ENCODE results near the gene CAMK2B.

The CAMK2B gene

DNA sequence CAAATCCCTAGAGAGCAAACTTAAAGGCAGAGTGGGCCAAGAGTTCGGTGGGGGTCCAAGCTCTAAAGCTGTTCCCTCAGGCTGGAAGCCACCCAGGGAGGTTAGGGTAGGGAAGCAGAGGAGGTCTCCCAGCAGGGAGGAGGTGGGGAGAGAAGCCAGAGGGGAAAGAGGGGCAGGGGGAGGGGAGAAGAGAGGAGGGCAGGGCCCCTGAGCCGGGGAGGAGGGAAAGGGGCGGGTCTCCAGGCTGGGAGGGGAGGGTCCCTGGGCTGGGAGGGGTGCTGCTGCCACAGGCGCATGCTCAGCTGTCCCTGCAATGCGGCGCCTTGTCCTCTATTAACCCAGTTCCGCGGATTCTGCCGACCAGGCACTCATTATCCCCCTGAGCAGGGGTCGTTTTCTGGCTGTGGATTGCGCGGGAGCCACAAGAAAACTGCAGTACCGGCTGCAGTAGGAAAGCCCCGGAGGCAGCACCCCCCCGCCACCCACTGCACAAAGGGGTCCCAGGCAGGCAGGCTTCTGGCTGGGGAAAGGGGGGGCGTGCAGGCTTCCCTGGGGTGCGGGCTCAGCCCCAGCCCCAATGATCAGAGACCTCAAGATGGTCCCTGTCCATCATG, 49.3 kb downstream of the CAMK2B start:
- no peak for DNase-seq (ENCODE audit: low read depth, low spot score)

DNA sequence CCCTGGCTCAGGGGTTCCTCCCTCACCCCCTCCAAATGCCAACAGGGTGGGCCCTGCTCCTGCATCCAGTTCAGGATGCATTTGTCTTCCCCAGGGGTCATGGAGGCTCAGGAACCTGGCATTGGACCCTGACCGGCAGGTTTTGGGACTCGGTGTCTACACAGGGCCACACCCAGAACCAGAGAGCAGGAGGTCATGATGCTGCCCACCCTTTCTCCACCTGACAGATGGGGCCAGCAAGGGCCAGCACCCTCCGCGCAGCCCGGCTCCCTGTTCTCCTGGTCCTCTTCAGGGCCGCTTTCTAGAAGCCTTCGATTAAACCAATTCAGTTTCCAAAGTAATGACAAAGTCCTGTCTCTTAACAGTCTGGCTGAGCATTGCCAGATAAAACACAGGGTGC, 50.2 kb downstream of the CAMK2B start:
- no peak for DNase-seq (ENCODE audit: low read depth, low spot score)

DNA sequence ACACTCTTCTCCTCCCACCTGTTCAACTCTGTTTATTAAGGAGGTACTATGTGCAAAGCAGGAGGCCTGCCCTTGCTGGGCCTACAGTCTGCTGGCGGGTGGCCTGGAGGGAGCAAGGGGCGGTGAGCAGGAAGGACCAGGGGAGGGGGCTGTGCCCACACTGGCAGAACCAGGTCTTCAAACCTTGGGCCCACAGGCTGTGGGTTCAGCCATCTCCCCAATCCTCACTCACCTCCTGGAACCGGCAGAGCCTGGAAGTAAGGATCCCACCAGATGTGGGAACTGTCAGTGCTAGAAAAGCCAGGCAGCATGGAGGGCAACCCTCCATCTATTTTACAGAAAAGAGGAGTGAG, 50.8 kb downstream of the CAMK2B start:
- no peak for DNase-seq (ENCODE audit: low read depth, low spot score)

DNA sequence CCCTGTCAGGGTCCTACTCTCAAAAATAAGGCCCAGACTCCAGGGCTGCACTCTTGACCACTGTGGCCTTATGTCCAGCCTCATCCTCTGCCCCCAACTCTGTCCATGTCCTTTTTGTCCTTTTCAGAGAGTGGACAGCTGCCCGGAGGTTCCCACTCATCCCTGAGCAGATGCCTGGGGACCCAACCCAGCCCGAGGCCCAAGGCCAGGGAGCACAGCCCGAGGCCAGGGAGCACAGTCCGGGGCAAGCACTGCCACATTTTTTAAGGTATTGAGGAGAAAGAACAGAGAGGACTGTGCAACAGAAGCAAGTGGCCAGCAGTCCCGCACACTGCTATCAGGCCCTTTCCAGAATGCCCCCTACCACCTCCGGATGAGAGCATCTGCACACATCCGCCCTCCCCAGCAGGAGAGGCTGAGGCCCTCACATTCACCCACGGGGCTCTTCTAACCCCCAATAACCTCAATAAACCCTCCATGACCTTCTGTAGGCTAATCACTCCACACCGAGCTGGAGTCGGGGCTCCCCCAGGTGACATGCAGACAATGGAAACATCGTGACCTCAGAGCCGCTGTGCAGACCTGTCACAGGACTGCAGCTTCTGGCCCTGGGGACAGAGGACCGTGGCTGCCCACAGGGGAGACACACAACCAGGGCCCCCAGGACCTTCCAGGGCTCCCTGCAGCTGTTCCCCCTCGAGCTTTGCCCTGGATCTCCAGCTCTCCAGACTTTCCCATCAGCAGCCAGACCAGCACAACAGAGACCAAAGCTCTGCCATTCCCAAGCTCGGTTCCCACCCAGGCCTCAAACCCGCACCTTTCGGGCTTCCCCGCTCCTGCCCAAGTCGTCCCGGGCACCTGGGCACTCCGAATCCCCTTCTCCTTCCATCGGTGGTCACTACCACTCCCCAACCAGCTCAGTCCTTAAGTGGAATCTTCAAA, 51.4 kb downstream of the CAMK2B start:
- no peak for DNase-seq (ENCODE audit: low read depth, low spot score)

DNA sequence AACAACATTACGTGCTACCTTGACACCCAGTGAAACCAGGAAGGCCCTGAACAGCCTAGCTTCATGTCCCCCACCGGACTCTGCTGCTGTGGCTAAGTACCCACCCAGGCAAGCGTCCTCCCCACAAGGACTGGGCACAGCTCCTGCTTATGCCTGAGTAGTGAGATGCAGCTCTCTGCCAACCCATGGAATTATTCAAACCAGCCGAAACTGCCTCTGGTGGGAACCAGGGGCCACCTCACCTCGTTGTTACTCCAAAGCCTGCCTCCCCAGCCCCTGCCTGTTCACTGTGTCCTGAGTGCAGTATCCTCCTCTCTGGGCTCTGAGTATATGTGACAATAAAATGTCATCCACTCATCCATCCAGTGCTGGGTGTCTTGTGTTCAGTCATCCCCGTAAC, 52.4 kb downstream of the CAMK2B start:
- DNase-seq (ENCODE audit: low read depth, low spot score) = no peak

DNA sequence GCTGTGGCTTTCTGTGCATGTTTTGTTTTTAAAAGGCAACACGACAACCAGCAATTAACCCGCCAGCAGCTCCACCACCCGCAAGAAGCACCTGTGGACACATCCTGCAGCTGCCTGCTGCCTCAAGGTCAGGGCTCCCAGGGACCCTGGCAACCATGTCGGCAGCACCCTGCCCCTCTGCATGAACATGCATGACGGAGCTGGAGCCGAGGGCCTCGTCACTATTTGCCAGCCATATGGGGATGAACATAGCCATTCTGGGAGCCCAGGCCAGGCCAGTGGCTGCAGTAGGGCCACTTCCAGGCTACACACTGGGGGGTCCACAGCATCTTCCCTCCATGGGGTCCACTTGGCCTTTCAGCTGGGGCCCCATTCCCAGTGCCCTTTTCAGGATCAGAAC, 52.9 kb downstream of the CAMK2B start:
- DNase-seq (ENCODE audit: low read depth, low spot score) = no peak

DNA sequence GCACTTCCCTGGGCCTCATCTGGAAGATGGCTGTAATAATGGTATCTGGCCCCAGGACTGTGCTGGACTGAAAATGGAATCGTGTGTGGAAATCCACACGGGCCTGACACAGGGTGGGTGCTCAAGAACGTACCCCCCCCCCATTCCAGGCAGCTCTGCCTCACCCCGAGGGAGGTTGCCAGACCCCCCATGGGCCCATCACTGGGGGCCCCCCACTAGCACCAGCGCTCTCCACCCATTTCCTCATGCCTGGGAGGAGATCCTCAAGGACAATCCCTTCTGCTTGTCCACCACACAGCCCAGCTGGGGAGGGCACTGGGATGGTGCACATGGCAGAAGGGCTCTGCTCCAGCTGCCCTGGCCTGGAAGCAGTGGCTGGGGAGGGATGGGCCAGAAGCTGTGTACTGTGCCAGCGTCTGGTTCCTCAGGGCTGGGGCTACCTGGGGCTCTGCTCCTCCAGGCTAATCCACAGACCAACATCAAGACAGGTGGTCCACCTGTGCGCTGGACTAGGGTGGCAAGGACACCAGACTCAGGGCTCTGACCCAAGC, 55.4 kb downstream of the CAMK2B start:
- no peak for DNase-seq (ENCODE audit: low read depth, low spot score)

DNA sequence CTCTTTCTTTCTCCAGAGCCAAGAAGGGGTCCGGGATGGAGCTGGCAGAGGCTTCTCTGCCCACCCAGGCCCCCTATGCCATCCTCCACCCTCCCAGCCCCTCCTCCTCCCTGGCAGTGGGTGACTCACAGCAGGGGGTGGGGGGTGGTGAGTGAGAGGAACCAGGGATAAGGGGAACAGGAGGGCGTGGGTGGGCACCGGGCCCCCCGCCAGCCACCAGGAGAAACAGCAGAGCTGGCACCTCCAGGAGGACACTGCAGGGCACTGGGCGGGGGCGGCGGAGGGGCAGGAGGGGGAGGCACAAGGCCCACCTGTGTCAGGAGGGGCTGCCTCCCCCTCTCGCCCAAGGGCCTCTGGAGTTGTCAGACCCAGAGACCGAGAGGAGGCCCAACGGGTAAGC, 56.0 kb downstream of the CAMK2B start:
- no peak for DNase-seq (ENCODE audit: low read depth, low spot score)

DNA sequence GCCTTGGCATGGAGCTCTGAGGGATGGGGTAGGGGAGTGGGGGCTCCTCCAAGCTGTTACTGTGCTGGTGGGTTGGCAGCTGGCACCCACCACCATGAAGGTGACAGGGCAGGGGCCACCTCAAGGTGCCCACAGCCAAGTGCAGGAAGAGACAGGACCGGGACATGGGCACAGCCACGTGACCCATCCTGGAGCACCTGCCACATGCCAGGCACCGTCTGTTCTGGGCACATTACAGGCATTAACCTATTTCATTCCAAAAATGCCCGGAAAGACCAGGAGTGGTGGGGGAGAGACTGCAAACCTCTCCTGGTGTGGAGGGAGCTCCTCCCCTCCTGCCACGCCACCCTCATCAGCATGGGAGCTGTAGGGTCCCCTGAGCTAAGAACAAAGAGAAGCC, 56.7 kb downstream of the CAMK2B start:
- DNase-seq (ENCODE audit: low read depth, low spot score) = no peak

DNA sequence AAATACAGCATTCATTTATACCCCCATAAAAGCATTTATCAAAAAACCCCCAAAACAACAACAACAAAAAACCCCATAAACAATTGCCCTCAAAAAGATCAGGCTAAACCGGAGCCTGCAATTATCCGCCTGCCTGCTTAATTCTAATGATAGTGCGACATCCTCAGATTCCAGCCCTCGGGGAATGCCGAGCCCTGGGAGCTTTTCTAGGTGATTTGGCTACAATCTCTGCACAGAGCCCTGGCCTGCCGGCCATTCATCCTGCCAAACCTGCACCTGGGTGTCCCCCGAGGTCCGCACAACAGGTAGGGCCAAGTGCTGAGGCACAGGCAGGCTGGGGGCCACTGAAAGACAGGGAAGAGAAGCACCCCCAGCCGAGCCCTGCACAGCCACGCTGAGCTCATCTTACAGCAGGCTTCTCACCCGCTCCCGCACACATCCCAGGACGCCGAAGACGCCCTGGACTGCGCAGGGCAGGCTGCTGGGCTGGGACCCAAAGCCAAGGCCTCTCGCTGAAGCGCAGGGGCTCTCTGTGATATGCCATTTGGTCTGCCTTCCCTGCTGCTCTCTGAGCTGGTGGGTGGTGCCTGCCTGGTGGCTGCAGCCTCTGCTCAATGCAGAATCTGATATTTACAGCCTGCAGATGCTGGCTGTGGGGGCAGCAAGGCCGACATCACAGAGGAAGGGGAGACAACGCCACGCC, 57.5 kb downstream of the CAMK2B start:
- DNase-seq (ENCODE audit: low read depth, low spot score) = no peak

DNA sequence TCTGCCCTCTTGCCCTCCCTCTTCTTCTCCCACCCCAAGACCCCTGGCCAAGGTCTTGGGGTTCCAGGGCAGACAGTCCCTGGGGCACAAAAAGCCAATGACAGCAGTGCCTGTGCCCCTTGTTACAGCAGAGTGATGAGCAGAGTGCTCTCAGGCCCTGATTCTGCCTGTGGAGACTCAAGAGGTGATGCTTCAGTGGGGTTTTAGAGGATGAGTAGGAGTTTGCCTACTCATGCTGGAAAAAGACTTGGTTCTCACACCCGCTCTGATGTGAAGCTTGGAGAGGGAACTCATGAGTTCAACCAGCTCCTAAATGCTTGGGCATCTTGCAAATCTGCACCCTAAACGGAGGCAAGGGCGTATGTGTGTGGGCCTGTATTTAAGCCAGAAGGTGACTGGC, 58.2 kb downstream of the CAMK2B start:
- DNase-seq (ENCODE audit: low read depth, low spot score) = no peak

DNA sequence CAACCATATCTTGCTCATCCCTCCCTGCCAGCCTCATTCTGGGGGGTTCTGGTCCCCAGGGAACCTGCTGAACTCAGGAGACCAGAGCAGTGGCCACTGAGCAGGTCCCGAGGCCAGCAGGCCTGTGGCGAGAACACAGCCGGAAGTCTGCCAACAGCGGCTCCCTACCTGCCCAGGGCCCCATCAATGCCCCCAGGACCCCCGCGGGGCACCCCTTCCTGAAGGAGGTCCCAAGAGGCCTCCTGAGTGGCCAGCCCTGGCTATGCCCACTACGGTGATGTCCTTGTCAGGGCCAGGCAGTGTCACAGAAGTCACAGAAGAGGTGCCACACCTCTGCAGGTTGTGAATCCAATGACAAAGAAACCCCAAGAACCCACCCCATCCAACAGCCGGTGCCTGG, 58.9 kb downstream of the CAMK2B start:
- no peak for DNase-seq (ENCODE audit: low read depth, low spot score)

DNA sequence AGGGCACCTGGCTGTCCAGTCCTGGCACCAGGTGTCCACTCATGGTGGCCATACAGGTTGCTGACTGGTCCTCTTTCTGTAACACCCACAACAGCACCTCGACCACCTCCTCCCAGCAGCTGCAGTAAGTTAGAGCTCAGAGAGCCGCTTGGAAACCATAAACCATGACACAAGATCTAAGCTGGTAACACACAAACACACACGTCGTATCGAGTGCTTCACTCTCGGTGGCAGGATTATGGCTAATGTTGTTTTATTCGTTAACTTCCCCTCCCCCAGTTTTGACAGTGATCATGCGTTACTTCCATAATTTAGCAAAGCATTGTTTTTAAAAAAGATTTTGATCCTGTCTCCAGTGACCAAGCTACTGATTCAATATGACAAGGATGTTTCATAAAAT, 59.7 kb downstream of the CAMK2B start:
- no peak for DNase-seq (ENCODE audit: low read depth, low spot score)

DNA sequence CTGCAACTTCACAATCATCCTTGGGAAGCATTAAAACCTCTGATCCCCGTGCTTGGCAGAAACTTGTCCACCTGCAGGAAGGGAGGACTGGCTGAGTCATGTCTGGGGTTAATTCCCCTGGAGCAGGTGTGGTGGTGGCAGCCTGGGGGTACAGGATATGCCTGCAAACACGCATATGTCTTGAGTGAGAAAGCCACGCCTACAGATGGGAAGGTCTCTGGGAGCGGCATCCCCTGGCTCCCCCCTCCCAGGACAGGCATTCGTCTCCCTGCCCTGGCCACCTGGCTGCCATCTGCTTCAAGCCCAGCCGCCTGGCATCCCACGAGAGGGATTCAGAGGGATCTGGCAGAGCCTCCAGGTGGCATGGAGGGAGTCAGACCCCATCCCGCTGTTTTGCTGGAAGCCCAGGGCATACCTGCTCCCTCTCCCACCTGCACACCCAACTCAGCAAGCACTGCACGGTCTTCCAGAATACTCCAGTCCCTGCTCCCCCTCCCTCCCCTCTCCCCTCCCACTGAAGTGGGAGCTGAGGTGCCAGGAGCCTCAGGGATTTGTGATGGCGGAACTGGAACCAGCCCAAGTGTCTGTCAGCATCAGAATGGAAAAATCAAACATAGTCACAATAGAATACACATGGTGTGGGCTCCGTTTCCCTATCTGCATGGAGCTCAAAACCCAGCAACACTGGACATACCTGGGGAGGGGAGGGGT, 61.0 kb downstream of the CAMK2B start:
- DNase-seq (ENCODE audit: low read depth, low spot score) = no peak

DNA sequence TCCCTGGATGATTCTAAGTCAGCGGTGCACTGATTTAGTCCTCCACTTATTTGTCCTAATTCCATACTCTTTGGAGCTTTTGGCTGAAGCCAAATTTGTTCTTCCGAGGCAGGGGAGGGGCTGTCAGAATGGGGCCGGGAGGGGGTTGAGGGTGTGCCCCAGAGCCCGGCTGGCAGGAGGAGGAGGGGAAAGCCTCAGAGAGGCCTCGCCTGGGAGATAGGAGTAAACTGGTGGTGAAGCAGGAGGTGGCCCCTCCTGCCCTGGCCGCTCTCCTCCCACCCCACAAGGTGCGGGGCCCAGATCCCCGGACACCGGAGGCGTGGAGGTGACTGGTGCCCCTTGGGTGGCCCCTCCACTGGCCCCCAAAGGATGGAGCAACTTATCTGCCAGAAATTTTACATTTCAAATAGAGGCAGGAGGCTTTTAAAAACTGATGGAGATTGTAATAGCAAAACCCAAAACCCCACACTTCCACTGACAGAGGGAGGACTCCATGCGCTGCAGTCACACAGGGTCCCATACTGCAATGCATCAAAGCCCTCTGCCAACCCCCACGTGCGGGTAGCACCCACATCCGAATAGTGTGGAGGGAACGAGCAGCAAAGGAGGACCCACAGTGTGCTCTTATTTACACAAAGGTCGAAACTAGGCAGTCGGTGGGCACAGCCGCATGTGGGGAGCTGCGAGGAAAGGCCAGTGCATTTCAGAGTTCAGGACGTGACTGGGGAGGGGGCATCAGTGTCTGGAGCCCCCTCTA, 61.9 kb downstream of the CAMK2B start:
- no peak for DNase-seq (ENCODE audit: low read depth, low spot score)

DNA sequence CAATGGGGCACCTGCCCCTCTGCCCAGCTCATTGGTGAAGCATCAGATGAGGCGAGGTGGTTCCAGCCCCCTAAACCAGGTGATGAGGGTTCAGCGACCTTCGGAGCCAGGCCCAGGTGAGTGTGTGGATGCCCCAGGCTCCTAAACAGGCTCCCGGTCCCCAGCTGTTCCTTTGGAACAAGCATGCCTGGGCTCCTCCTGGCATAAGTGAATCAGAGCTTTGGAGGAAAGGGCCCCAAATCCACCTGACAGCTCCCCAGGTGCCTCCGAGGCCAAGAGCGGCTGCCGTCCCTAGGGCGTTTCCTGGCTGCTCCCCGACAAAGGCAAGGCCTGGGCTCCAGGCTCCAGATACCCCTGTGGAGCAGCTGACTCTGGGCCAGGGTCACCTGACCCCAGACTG, 63.4 kb downstream of the CAMK2B start:
- no peak for DNase-seq (ENCODE audit: low read depth, low spot score)

DNA sequence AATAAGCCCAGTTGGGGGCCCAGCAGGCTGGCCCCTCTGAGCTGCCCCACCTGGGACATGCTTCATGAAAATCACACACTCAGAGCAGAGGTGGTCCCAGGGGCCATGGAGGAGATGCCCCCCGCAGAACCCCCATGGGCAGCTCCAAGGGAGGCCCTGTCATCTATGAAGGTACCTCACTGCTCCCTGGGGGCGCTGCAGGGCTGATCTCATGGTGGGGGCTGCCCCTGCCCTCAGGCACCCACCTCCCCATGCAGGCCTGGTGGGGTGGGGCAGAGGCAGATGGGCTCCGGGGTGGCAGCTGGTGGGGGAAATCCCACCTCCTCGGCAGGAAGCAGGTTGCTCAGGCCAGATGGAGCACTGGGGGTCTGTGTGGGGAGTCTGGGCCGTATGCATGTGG, 64.2 kb downstream of the CAMK2B start:
- DNase-seq (ENCODE audit: low read depth, low spot score) = no peak

DNA sequence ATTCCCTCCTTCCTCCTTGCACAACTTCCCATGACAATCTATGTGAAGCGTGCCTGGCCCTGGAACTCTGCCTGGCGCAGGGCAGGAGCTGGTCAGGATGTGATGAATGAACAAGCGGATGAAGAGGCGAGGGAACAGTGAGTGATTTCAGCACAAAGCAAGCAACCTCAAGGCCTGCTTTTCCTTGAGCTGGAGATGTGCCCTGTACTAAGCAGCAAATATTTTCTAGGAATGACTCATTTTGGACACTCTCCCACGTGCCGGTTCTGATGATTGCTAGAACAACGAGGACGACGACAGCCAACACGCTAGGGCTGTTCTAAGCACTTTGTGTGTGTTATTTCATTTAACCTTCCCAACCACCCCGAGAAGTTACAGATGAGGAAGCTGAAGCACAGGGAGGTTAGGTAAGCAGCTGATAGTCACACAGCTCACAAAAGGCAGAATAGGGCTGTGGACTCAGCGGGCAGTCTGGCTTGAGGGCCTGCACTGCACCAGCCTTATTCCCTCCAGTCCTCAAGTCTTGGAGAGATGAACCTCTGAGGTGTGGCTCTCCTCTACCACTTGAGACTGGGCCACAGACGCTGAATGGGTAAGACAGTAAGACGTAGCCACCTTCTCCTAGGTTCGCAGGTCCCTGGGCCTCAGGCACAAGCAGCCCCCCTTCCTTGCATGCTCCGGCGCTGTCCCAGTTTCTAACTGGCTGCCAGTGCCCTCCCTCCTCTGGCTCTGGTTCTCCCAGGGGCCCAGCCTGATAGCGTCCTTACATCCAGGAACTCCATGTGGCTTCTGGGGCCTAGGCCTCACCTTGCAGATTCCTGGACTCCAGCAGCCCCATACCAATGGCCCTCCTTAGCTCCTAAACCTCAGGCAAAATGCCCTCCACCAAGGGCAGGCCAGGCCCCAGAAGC, 65.6 kb downstream of the CAMK2B start:
- no peak for DNase-seq (ENCODE audit: low read depth, low spot score)

DNA sequence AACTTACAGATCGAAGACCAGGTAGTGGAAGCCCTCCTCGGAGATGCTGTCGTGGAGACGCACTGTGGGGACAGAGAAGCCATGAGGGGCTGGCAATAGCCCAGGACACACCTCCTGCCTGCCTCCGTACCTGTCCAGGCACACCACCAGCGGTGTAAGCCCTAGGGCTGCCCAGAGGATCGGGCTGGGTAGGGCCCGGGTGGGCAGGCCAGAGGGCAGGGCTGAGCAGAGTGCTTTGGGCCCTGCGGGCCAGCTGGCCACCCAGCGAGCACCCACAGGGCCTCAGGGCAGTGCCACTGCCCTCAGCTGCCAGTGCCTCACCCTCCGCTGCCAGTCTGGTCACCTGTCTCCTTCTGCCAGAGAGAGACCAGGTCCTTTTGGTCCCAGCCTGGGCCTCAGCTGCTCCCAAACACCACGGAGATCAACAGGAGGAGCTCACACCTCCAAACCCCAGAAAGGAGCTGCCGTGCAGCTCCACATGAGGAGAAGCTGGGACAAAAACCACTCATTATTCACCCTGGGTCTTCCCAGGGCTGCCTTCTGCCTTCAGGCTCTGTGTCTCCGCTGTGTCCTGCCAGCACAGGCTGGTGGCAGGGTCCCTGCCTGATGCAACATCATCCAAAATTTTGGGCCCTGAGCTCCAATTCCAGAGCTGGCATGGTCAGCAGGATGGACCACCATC, 66.4 kb downstream of the CAMK2B start:
- no peak for DNase-seq (ENCODE audit: low read depth, low spot score)

DNA sequence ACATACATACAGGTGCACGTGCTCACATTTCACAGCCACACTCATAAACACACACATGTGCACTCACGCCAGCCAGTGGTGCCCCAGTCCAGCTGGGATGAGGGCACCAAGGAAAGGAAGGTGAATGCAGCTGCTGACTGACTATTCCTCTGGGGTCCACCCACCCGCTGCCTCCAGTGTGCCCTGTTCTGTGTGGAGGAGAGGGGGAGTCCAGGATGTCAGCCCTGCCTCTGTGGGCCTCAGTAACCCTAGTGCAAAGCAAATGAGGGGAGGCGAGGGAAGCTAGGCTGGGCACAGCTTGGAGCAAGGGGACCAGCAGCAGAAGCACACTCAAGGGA, 67.0 kb downstream of the CAMK2B start:
- no peak for DNase-seq (ENCODE audit: low read depth, low spot score)

All from smooth muscle cell of the brain vasculature (primary cell).